LNCAP (cell line): Measurements from ENCODE around the gene TOMT.
A peak's percentile ranks its signal among the peaks of the same experiment; 100 is the strongest.

Experiments
- TF ChIP-seq, protein P1 (sequence below): fragments of 450-650 bp; IDR thresholded peaks from 2 replicates; pipeline ENCODE4 v1.5.1; 2017; ENCODE audit warnings: mild to moderate bottlenecking

Gene TOMT

DNA sequence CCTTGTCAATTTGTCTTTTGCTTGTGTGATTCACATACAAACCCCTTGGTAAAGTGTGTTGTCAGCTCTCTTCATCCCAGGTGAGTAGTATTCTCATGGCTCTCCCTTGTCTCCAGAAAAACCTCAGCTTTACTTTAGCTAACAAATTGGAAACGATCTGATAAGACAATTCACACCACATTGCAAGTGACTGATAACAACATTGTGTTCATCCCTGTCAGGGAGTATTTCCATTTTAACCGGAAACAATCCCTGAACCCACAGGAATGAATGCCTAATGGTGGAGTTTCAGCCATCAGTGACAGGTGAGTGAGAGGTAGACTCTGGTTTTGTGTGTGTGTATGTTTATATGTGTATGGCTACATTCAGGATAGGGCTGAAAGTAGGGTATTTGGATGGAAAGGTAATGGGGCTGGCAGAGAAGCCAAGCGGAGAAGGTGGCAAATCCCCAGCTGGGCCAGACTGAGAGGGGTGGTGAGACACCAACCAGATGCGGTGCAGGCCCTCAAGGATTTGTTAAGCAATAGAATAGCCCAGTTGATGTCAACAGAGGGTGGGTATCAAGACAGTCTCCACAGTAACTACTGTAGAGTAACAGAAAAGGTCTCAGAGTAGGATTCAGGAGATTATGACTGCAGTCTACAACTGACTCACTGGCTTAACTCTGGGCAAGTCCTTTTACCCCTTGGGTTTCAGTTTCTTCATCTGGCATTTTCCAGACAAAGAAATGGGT lies 17.5 kb upstream of the TOMT start:
- TF ChIP-seq, protein P1, sequence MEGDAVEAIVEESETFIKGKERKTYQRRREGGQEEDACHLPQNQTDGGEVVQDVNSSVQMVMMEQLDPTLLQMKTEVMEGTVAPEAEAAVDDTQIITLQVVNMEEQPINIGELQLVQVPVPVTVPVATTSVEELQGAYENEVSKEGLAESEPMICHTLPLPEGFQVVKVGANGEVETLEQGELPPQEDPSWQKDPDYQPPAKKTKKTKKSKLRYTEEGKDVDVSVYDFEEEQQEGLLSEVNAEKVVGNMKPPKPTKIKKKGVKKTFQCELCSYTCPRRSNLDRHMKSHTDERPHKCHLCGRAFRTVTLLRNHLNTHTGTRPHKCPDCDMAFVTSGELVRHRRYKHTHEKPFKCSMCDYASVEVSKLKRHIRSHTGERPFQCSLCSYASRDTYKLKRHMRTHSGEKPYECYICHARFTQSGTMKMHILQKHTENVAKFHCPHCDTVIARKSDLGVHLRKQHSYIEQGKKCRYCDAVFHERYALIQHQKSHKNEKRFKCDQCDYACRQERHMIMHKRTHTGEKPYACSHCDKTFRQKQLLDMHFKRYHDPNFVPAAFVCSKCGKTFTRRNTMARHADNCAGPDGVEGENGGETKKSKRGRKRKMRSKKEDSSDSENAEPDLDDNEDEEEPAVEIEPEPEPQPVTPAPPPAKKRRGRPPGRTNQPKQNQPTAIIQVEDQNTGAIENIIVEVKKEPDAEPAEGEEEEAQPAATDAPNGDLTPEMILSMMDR = no peak

DNA sequence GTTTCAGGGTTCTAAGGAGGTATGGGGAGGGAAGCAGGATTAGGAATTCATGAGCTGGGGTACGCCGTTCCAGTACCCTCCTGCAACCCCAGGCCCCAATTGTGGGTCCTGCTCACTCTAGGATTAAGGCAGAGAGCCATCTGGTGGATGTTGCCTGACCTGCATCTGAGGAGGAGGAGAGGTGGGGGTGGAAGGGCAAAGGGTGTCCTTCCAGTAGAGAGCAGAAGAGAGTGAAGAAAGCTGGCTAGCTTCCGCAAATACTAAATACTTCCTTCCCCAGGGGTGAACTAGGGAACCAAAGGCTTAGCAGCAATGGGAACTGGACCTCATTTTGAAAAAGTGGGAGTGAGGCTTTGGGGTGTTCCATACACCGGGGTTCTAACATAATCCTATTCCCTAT lies 14.4 kb upstream of the TOMT start:
- TF ChIP-seq, protein P1 = peak; percentile 90

DNA sequence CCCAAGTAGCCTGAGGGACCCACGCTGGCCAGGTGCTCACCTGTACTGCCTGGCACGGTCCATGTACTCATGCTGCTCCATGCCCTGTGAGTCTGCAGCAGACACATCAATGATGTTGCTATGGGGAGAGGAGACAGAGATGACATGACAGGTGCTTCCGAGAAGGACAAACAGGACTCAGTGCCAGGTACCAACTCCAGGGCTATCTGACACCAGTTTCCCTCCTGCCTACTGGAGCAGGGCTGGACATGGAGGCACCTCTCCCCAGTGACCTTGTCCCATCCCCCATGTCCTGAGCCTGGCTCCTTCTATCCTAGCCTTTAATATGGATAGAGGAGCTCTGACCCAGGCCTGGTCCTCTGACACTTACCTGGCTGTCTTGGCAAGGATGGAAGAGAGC lies 7.0 kb upstream of the TOMT start:
- TF ChIP-seq, protein P1 = no peak

DNA sequence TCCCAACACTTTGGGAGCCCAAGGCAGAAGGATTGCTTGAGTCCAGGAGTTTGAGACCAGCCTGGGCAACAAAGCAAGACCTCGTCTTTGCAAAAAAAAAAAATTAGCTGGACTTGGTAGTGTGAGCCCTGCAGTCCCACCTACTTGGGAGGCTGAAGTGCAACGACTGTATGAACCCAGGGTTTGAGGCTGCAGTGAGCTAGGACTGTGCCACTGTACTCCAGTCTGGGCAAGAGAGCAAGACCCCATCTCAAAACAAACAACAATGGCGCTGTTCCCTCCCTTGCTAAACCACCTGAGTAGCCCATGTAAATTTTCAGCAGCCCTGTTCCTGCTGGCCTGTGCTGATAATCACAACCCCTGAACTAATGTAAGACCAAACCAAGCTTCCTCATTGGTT lies 5.7 kb upstream of the TOMT start:
- TF ChIP-seq, protein P1 = no peak

DNA sequence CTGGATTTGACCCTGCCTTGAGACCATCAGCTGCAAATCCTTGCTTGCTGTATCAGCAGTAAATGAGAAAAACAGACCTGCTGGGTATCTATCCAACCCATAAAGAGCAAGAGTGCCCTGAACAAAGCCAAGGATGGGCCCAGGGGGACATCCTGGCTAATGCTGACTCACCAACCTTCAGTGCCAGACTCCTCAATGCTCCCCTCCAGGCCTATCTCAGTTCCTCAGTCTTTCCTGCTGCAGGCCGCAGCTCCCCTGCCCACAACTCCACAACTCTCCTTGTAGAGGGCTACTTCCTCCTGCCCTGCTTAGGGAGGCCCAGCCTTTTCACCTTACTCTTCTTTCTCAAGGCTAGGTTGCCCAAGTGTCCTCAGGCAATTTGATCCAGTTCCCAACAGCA lies 5.3 kb upstream of the TOMT start:
- TF ChIP-seq, protein P1 = no peak

DNA sequence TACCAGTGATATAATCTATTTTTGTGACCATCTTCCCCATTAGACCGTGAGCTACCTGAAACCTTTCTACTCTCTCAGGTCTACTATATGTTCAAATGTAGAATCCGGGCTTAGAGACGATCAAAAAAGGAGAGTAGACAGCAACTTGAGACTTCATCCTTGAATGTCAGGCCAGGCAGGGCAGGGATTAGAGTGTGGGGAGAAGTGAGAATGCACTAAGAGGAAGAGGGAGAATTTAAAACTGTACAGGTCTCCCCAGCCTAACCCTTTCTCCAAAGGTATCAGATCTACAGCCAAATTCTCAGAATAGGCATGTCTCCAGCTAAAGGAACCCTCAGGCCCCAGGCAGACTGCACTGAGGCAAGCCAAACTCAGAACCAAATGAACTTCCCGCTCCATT lies 3.6 kb upstream of the TOMT start:
- TF ChIP-seq, protein P1 = no peak

DNA sequence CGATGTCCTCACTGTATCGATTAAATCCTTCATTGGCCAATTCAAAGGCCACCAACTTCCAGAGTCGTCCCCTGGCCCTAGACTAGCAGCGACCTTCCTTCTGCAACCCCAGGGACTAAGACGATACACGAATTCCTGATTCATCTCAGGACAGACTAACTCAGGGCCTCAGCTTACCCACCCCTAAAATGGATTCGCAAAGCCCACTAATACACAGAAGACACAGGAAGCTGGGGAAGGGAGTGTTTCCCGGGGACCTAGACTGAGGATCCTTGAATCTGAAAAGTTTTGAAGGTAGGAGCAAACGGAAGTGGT lies 3.1 kb upstream of the TOMT start:
- TF ChIP-seq, protein P1 = no peak
